RPMI7951 (cell line): ENCODE measurements around the gene DLX3. TPM values are rescaled to one million over a fixed set of nuclear protein-coding genes. Genes with fewer than 3 reads are reported as not detected.
"Not testable (repeated sequence)": the region's sequence is repeated elsewhere in the genome, so short reads cannot be mapped to it uniquely, and the experiment has no call there.

Experiments
- DNase-seq: peaks from one replicate; pipeline ENCODE4 v3.0.0-alpha.2; 2012; ENCODE audit warnings: low read depth
- total RNA-seq: library from RNA; depleted of rRNA; stranded (reverse); fragments of >200 nt; shearing (Covaris generic); gene quantifications from 2 replicates; pipeline ENCODE4 v1.2.3, GENCODE V29; 2014; rRNA removed

Gene DLX3
- not detected in 2 replicates for total RNA-seq

DNA sequence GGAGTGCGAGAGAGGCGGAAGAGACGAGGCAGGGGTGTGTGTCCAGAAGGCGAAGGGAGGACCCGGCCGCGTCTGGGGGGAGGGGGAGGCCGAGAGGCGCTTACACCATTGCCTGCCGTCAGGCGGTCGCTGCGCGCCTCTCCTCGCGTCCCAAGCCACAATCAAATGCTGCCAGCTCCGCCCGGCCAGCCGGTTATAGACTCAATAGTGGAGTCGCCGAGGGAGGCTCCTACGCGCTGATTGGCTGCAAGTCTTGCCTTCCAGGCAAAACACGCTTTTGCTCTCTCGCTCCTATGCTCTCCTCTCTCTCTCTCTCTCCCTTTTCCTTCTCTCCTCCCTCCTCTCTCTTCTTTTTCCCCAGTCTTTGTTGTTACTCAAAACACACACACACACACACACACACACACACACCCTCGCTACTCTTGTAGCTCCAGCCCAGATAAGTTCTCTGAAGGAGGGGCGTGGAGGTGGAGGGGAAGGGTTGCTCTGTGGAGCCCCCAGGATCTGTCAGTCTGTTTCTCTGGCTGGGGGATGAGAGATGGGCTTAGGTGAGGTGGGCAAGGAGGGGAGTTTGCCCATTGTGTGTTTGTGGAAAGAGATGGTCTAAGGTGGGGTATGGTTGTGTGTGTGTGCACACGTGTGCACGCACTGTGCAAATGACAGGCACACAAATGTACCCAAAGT, at the start of gene DLX3:
Gene DLX3 (minus strand): TSS at position 170 of the 684 bp plus-strand sequence. CDS start 226 bp downstream, outside the sequence.
- peak; percentile 74 for DNase-seq

DNA sequence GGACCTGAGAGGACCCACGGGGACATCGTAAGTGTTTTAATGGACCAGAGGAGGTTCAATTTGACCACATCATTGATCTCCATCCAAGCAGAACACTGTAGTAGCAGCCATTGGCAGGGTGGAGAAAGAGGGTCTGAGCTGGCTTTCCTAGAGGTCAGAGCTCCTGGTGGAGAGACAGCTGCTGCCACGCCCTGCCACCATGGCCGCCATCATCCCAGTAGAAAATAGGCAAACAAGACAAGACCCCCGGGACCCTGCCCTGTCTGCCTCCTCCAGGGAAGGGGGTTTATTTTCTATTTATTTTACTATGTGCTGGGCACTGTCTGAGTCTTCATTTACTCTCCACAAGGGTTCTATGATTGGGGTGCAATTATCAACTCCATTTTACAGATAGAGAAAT, 49.5 kb upstream of the DLX3 start:
- no peak for DNase-seq

DNA sequence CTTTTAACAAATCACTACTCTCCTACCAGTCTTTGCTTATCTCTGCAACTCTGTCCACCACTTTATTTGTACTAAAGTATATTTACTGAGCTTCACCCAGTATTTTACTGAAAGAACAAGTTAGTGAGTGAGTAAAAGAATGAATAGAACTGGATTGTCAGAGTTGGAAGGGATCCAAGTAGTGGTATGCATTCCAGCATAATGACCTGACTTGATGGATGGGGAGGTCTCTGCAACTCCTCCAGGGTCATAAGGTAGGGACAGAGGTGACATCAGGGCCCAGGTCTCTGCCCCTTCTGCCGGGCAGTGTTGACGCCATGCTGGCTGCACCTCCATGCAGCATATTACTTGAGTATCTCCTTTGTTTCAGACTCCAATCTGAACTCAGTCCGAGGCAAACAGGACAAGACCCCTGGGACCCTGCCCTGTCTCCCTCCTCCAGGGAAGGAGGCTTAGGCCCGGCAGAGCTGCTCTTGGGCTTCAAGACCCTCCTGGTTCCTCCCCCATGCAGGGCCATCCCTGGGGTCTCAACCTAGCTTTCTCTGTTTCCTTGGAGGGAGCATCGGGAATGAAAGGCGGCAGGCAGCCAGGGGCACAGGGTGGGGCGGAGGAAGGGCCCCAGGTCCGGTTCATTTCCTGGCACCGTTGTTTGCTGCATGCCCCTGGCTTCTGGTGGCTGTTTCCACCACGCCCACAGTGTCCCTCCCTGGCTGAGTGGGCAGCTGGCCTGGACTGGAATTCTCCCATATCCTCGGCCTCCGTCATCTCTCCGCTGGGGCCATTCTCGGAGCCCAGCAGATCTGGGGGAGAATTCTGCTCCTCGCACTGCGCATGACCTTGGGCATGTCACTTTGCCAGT, 48.5 kb upstream of the DLX3 start:
- DNase-seq: no peak

DNA sequence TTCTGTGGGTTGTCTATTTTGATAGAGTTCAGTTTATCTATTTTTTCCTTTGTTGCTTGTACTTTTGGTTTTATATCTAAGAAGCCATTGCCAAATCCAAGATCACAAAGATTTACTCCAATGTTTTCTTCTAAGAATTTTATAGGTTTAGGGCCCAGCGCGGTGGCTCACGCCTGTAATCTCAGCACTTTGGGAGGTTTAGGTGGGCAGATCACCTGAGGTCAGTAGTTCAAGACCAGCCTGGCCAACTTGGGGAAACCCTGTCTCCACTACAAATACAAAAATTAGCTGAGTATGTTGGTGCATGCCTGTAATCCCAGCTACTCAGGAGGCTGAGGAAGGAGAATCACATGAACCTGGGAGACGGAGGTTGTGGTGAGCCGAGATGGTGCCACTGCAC, 47.2 kb upstream of the DLX3 start:
- no peak for DNase-seq

DNA sequence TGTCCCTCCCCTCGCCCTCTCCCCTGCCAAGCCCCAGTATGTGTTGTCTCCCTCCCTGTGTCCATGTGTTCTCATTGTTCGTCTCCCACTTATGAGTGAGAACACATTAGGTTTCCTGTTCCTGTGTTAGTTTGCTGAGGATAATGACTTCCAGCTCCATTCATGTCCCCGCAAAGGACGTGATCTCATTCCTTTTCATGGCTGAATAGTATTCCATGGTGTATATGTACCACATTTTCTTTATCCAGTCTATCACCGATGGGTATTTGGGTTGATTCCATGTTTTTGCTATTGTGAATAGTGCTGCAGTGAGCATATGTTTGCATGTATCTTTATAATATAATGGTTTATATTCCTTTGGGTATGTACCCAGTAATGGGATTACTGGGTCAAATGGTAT, 45.5 kb upstream of the DLX3 start:
- not testable (repeated sequence) for DNase-seq

DNA sequence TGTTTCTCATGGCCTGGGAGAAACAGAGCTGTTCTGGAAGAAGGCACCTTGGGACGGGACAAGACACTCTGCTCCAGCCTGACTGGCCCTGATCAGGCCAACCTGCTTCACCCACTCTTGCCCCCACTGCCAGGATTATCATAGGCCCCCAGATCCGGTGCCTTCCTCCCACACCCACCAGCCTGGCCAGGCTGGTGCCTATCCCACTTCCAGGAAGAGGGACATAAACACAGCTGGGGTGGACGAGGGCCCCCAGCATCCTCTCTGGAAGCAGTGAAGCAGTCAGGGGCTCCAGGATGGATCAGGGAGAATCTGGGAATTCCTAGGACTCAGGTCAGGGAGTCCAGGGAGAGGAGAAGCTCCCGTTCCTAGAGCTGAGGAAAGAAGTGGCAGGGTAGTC, 44.0 kb upstream of the DLX3 start:
- no peak for DNase-seq

DNA sequence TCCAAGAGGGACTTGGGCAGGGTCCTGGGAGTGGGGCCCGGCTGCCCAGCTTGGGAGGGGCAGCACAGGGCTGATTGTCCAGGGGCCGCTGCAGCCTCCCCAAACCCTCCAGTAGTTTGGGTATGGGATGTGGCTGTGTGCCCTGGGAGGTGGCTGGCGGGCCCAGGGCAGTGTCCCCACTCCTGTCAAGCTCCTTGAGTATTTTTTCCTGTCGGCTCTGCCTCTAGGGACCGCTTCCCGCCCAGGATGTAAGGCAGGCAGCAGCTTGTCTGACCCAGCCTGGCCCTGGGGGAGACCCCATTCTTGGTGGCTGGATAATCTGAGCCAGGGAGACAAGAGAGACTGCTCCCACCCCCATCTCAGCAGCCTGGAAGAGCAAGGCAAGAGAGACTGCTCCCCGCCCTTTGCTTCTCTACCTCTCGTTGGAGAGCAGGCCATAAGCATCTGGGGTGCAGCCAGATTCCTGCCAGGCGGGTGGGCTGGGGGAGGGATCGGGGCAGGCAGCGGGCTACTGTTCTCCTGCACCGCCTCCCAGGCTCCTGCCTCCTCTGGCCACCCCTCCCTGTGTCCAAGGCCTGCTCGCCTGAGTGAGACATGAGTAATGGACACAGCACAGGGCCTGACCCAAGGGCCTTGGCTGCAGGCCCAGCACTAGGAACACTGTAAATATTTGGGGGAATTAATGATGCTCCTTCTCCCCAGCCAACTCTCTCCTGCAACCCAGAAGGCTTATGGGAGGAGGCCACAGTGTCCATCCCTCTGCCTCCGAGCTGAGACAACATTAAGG, 42.5 kb upstream of the DLX3 start:
- peak; percentile 91 for DNase-seq

DNA sequence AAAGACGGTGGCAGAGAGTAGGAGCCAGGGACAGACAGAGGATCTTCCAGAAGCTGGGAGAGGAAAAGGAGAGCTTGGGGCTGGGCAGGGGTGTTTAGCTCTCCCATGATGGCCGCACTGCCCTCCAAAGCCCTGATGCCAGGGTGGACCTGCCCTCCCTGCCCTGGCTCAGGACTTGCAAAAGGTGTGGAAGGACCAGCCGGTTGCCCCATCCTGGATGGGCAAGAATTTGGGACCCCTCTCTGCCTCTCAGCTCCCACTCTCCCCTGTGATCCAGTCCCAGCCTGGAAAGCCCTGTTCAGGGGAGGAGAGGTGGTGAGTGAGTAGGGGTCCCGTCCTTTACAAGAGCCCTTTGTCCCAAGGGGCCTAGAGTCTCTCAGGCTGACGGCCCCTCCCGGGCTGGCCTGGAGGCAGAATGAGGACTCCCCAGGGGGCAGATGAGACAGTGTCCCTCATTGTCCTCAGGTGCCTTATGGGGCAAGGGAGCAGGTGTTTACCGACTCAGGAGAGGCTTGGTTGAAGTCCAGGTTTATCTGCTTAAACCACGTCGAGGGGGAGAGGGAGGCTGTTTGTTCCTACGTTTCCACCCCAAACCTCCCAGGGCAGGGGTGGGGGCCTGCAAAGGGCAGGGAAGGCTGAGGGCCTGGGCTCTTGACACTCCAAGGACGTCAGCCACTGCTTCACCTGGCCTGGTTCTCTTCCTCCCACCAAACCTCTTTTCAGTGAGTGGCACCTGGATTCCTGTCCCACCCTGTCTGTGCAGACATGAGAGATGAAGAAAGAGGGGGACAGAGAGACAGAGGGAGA, 41.6 kb upstream of the DLX3 start:
- no peak for DNase-seq

DNA sequence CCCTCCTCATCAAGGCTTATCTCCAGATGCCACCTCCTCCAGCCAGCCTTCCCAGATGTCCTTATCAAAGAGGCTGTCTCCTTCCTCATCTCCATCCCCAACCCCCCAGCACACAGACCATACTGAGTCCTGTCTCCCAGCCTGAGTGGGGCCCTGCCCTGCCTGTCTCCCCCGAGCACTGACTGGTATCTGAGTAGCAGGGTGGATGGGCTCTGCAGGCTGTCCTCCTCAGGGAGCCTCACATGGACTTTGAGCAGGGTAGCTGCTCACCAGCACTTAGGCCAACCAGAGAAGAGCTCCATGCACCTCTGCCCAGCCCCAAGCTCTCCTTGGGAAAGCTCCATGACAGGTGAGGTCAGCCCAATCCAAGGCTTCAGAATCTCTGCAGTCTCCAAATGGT, 40.9 kb upstream of the DLX3 start:
- no peak for DNase-seq

DNA sequence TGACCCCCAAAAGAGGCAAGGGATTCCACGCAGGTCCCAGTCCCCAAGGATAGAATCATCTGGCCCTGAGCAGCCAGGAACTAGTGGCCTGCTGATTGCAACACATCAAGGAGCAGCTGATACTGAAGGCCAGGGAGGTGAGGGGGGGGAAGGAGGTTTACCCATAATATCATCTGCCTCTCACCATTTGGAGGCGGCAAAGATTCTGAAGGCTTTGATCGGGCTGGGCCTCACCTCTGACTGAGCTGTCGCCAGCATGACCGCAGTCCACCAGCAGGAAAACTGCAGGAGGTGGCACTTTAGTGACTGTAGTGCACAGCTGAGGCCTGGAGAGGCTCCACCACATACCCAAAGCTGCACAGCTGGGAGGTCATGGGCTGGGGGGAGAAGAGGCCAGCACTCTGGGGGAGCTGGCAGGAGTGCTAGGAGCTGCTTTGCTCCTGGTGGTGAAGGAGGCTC, 40.4 kb upstream of the DLX3 start:
- DNase-seq: no peak

DNA sequence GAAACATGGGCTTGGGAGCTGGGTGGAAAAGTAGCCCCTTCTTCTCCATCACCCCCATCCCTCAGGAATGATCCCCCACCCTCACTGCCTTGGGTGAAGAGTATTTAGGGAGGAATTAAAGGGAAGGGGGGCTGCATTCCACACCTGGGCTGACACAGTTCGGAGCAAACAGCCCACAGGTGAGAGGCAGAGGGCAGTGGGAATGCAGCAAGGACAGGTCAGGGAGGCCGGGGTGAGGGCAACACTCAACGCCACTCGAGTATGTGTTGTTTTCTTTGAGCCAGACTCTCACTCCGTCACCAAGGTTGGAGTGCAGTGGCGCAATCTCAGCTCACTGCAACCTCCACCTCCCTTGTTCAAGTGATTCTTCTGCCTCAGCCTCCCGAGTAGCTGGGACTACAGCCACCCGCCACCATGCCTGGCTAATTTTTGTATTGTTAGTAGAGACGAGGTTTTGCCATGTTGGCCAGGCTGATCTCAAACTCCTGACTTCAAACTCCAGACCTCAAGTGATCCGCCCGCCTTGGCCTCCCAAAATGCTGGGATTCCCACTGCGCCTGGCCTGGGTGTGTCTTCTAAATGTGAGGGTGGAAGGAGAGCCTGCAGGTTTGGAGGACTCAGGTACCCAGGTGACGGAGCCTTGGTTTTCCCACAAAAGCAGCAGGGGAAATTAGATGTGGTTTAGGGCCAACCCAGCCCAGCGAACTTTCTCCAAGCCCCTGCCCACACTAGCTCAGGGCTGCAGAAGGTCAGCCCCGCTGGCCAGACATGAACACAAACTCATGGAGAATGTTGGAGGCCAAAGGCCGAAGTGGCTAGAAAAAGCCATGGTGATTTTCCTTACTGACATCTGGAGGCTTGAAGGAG, 39.7 kb upstream of the DLX3 start:
- no peak for DNase-seq

DNA sequence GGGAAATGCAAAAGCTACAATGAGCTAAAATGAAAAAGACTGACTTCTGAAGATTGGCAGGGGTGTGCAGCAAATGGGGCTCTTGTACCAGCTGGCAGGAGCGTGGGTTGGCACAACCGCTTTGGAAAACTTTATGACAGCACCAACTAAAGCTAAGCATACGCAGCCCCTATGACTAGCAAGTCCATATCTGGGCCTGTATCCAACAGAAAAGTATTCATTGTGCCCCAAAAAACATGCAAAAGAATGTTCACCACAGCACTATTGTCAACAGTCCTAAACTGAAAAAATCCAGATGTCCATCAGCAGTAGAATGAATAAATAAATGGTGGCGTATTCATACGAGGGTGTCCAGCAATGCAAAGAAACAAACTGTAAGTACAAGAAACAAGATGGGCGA, 38.3 kb upstream of the DLX3 start:
- peak; percentile 53 for DNase-seq

DNA sequence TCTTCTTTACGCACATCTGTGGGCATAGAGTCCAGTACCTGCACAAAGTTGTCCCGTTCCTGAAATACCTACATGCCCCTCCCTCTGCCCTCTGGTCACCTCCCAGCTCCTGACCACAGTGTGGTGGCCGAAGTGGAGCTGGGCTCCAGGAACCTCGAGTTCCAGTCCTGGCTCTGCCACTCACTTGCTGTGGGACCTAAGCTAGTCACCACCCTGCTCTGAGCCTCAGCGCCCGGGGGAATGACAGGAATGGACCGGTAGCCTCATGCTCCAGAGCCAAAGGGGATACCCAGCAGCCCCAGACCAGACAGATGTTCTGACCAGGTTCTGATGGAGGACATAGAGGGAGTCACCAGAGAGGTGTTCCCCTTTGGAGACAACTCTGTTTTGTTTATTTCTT, 34.2 kb upstream of the DLX3 start:
- no peak for DNase-seq

DNA sequence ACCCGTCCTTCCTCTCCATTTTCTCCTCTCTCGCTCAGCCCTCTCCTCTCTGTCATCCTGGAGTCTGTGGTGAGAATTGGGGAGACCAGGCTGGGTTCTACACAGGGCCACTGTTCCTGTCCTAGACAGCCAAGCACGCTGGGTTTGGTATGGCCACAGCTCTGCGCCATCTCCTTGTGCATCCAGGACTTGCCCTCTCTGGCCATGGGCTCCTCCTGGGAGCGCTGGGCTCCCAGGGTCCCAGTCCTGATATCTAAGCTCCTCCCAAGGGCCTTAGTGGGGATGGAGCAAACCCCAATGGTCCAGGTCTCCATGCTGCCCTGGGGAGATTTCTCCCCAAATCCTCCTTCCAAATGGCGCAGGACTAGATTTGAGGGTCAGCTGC, 33.7 kb upstream of the DLX3 start:
- no peak for DNase-seq

DNA sequence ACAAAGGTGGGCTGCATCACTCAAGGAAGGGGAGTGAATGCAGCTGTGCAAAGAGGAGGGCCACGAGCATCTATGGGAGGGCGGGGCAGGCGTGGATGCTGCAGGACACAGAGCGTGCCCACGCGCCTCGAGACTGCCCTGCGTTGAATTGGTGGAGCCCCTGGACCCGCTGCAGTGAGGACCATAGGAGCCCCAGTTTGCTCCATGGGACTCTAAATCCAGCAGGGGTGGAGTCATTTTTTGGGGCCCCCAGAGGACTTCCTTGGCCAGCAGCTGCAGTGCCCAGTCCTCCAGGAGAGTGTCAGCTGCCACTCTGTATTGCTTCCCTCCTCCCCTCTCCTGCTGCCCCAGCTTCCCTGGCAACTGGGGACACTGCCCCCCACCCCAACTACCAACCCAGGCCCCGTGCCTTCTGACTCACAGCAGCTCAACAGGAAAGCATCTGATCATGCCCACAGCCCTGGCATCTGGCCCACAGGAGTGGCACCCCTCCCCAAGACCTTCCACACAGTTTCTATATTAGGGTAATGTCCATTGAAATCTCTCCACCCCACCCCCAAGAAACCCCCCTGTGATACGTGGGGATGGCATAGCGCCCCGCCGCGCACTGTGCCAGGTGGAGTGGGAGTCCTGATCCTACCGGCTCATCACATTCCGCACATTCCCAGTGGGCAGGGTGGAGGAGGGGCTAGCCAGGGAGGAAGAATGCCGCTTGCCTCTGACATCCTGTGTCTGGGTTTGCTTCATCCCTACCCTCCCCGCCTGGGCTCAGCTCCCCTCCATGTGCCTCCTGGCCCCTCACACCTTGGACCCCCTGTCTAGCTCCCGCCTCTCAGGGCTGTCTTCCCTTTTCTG, 33.1 kb upstream of the DLX3 start:
- DNase-seq: peak; percentile 82

DNA sequence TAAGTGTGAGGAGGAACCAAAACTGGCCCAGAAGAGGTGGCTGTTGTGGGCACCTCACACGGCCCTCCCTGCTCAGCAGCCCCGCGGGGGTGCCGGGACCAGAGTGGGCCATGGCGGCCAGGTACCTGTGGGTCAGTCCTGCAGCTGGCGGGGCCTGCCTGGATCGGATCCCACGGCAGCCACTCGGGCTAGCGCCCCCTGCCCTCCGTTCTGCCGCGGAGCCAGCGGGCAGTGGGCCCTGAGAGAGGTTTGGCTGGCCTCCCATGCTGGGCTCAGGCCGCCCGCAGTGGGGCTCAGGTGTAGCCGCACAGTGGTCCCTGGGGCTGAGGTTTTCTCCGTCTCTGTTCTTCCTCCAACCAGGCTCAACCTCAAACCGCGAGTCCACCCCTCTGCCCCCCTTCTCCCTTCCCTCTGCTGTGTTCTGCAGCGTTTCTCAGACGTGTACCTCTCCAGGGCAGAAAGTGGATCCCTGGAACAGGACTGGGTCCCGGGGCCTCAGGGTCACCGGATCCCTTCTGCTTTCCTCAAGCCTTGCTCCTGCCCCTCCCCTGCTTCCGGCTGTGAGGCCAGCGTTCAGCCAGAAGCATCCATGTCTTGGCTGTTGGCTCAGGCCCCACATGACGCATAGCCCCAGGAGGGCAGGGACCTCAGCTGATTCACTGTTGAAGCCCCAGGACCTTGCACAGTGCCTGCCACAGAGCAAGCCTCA, 32.3 kb upstream of the DLX3 start:
- peak; percentile 99 for DNase-seq

DNA sequence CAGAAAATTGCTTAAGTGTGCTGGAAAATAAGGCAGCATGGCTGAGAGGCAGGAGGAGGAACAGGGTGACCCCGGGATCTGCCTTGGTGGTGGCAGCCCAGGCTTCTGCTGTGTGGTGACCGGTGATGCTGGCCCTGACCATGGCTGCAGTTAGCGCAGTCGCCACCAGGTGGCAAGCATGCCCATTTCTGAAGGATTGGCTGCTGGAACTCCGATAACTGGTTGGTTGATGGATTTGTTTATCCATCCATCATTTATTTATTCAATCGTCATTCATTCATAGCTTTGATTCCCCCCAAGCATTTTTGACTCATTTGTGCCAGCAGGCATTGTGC, 31.8 kb upstream of the DLX3 start:
- DNase-seq: peak; percentile 86

DNA sequence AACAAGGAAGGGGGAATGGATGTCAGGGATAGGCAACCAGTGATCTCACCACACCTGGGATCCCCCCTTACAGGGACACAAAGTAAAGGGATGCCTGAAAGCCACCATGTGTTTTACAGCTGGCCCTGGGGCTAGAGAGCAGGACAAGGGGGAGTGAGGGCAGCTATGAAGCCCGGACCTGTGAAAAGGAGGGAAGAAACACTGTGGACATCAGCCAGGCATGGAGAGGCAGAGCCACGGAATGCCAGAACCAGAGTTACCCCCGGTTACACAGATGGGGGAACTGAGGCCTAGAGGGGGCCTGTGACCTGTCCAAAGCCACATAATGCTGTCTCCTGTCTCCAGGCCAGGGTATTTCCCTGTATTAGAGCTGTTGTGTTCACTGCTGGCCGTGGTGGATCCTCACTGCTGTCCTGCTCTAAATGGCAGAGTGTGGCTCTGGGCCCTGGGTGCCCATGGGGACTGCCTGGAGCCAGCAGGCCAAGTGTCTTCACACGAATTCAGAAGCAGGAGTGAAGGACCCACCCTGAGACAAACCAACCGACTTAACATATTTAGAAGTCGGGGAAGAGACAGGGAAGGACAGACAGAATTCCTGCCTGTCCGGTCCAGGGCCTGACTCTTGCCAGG, 31.1 kb upstream of the DLX3 start:
- peak; percentile 15 for DNase-seq

DNA sequence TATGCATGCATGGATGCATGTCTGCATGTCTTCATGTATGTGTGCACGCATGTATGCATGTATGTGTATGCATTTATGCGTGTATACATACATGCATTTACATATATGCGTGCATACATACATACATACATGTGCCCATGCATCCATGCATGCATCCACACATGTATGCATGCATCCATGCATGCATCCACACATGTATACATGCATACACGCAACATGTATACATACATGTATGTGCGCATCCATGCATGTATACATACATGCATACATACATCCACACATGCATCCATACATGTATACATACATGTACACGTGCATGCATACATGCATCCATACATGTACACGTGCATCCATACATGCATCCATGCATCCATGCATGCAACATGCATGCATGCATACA, 29.8 kb upstream of the DLX3 start:
- no peak for DNase-seq
